Testis (tissue), 3 donors: ENCODE data around the gene PCID2. TPM values are rescaled to one million over a fixed set of nuclear protein-coding genes. Genes with fewer than 3 reads are reported as not detected.
A peak's percentile ranks its signal among the peaks of the same experiment; 100 is the strongest.

ENCODE experiments used
- DNase-seq: peaks from one replicate; pipeline ENCODE4 v3.0.0-alpha.2; 2019
- H3K27ac ChIP-seq, 2 donors: fragments of 200-600 bp; sonication (generic); one replicate each; pipeline ENCODE4 v1.5.1; 2019
- H3K27me3 ChIP-seq: fragments of 200-600 bp; sonication (generic); one replicate; pipeline ENCODE4 v1.5.1; 2019
- H3K36me3 ChIP-seq: fragments of 200-600 bp; sonication (generic); one replicate; pipeline ENCODE4 v1.5.1; 2017; ENCODE audit warnings: low read depth; ENCODE audit errors: missing control alignments
- H3K4me1 ChIP-seq: fragments of 200-600 bp; sonication (generic); one replicate; pipeline ENCODE4 v1.5.1; 2019
- H3K4me3 ChIP-seq, 2 donors: fragments of 200-600 bp; sonication (generic); one replicate each; pipeline ENCODE4 v1.5.1; 2017 to 2019
- H3K9me3 ChIP-seq: fragments of 200-600 bp; sonication (generic); one replicate; pipeline ENCODE4 v1.5.1; 2017
- CTCF ChIP-seq, 3 experiments: fragments of 450-650 bp in 2 of 3; fragments of 200-600 bp in 1 of 3; sonication (generic) in 1 of 3; IDR thresholded peaks; one replicate each; pipeline ENCODE4 v1.5.1; 2016 to 2019; ENCODE audit warnings: antibody characterized with exemption in 3 of 3, mild to moderate bottlenecking in 2 of 3, moderate library complexity in 1 of 3
- POLR2A ChIP-seq: fragments of 450-650 bp; IDR thresholded peaks from one replicate; pipeline ENCODE4 v1.6.1; 2017; ENCODE audit warnings: antibody characterized with exemption, mild to moderate bottlenecking, moderate library complexity
- WGBS, 2 donors: methylation state at CpG; one replicate each; pipeline ENCODE4 v1.1.5; 2018; 5-methylcytosine and 5-hydroxymethylcytosine counted together
- intact Hi-C: fragments of 100-400 bp; cut with DNase I; formaldehyde crosslinking; loops from one replicate; pipeline ENCODE4 v1.15.1; 2023; ENCODE audit warnings: low total_unique reads
- polyA plus RNA-seq: library from polyadenylated mRNA; stranded (reverse); fragments of 350-450 nt; fragmentation: Illumina TruSeq; extraction: RNeasy Lipid Tissue Mini Kit (QIAGEN cat#74804); gene quantifications from one replicate; pipeline ENCODE4 v1.2.3, GENCODE V29; 2014; ENCODE audit warnings: low read depth, low replicate concordance; ENCODE audit not compliant: insufficient read depth
- total RNA-seq, 2 donors: library from RNA; depleted of rRNA; stranded (reverse); fragments of >200 nt; gene quantifications; one replicate each; pipeline ENCODE4 v1.2.3, GENCODE V29; 2016

PCID2 gene
- total and polyA plus RNA-seq, 3 donors from 2014 or later, result 72.2 to 130 (median 73.4) TPM

- no peaks in the 10 kb centered on the region for H3K36me3 ChIP-seq
- H3K4me1 ChIP-seq, result no peaks in the 10 kb centered on the region
- peak; percentile 84 for DNase-seq
- H3K4me3 ChIP-seq, result peak within 1 kb of the TSS; percentile 86 to 89
- H3K9me3 ChIP-seq, result no peaks in the 10 kb centered on the region
- peak within 1 kb of the TSS; percentile 88 to 96 for H3K27ac ChIP-seq
- 4 to 10% methylated on average over 5 to 8 of the region's 66 CpGs for WGBS, 2 donors
- no peak for TF ChIP-seq CTCF (IDR thresholded peaks at IDR 0.05)
- no peak for TF ChIP-seq POLR2A
- intact Hi-C loops, result no loop called here
- no peaks in the 10 kb centered on the region for H3K27me3 ChIP-seq
Measured at GRCh38 chr13:113209336-113209758, 878 bp upstream of the PCID2 start, which contains the start of gene CUL4A. Gene CUL4A, plus strand, starts transcription at chr13:113209613. Its CDS starts 15 bp downstream, at chr13:113209628.

GRCh38 chr13:113207890-113208420 is 514 bp downstream of the PCID2 start:
- WGBS, 2 donors, result 0 to 3% methylated on average over 5 to 44 of the region's 44 CpGs
- no peaks in the 10 kb centered on the region for H3K4me1 ChIP-seq
- peak overlapping the region; percentile 86 to 89 for H3K4me3 ChIP-seq
- TF ChIP-seq POLR2A (no peak), CTCF (IDR thresholded peaks at IDR 0.05) (no peak)
- no peaks in the 10 kb centered on the region for H3K27me3 ChIP-seq
- no peaks in the 10 kb centered on the region for H3K9me3 ChIP-seq
- DNase-seq, result peak; percentile 33
- H3K27ac ChIP-seq, result peak overlapping the region; percentile 88 to 96
- intact Hi-C loops, result no loop called here
- no peaks in the 10 kb centered on the region for H3K36me3 ChIP-seq

- peak overlapping the region; percentile 86 to 89 for H3K4me3 ChIP-seq
- whole genome bisulfite sequencing, 2 donors, result 27 to 39% methylated on average over 3 of the region's 3 CpGs
- H3K4me1 ChIP-seq, result no peaks in the 10 kb centered on the region
- no peaks in the 10 kb centered on the region for H3K9me3 ChIP-seq
- peak overlapping the region in 1 of 2 donors; percentile 96 for H3K27ac ChIP-seq
- H3K27me3 ChIP-seq, result no peaks in the 10 kb centered on the region
- intact Hi-C loops, result no loop called here
- no peak for DNase-seq
- no peak for TF ChIP-seq CTCF (IDR thresholded peaks at IDR 0.05)
- TF ChIP-seq POLR2A, result no peak
- H3K36me3 ChIP-seq, result no peaks in the 10 kb centered on the region
Measured at GRCh38 chr13:113207460-113207859, 1.0 kb downstream of the PCID2 start.

GRCh38 chr13:113205428-113205931 is 3.0 kb downstream of the PCID2 start:
- intact Hi-C loops, result no loop called here
- H3K27ac ChIP-seq, result no peak overlapping the region
- H3K27me3 ChIP-seq, result no peaks in the 10 kb centered on the region
- H3K4me1 ChIP-seq, result no peaks in the 10 kb centered on the region
- DNase-seq, result no peak
- H3K36me3 ChIP-seq, result no peaks in the 10 kb centered on the region
- H3K9me3 ChIP-seq, result no peaks in the 10 kb centered on the region
- H3K4me3 ChIP-seq, result no peak overlapping the region
- TF ChIP-seq CTCF (IDR thresholded peaks at IDR 0.05) (no peak), POLR2A (no peak)
- WGBS, 2 donors, result 78 to 87% methylated on average over 5 of the region's 5 CpGs

GRCh38 chr13:113204378-113204734 is 4.1 kb downstream of the PCID2 start:
- Histone ChIP-seq H3K27ac (no peak overlapping the region), H3K27me3 (no peaks in the 10 kb centered on the region), H3K4me3 (no peak overlapping the region), H3K36me3 (no peaks in the 10 kb centered on the region), H3K9me3 (no peaks in the 10 kb centered on the region), H3K4me1 (no peaks in the 10 kb centered on the region)
- WGBS, 2 donors, result 81 to 87% methylated on average over 3 to 5 of the region's 5 CpGs
- no peak for DNase-seq
- intact Hi-C loops, result no loop called here
- no peak for TF ChIP-seq CTCF (IDR thresholded peaks at IDR 0.05)
- no peak for TF ChIP-seq POLR2A
